ENCODE results near the gene MICAL3.
"Not testable (repeated sequence)": the region's sequence is repeated elsewhere in the genome, so short reads cannot be mapped to it uniquely, and the experiment has no call there.

The MICAL3 gene
- total RNA-seq = 20.2 to 53.4 (median 46.9) reads per million in 3 experiments

DNA sequence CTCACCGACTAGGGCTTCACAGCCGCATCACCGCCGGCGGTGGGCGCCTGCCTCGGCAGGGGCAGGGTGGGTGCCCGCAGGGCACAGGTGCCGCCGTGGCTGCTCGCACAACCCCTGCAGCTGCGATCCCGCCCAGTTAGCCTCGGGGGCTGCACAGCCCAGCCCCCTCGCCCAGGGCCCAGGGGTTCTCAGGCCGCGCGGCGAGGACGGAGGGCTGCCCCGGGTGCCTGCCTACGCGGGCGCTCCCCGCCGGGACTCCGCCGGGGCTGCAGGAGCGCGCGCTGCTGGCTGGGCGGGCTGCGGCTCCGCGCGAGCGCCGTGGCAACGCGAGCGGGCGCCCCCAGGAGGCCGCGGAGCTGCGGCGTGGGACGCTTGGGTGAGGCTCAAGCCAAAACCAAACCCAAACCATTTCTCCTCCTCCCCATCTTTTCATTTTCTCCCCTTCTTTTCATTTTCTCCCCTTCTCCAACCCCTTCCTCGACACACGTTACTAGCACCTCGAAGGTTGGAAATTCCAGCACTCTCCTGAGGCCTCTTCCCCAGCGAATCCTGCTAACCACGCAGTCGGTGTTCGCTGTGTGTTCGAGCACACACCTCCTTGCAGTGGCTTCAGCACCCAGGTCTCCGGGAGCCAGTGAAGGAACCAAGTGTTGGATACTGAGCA lies at the start of gene MICAL3:
MICAL3 (minus strand) TSS at position 286 of the 664 bp plus-strand sequence. CDS start 117,749 bp downstream, outside the sequence.
- DNase-seq = peak; percentile 57

DNA sequence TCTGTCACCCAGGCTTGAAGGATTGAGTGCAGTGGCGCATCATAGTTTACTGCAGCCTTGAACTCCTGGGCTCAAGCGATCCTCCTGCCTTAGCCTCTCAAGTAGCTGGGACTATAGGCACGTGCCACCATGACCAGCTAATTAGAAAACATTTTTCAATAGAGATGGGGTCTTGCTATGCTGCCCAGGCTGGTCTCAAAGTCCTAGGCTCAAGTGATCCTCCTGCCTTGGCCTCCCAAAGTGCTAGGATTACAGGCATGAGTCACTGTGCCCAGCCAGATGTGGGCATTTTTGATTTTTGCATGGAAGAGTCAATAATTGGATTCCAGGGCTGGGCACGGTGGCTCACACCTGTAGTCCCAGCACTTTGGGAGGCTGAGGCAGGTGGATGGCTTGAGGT lies 49.6 kb upstream of the MICAL3 start:
- DNase-seq = not testable (repeated sequence)

- no peak for DNase-seq
These were observed 49.1 kb upstream of the MICAL3 start for GRCh38 chr22:18073467-18073866.

DNA sequence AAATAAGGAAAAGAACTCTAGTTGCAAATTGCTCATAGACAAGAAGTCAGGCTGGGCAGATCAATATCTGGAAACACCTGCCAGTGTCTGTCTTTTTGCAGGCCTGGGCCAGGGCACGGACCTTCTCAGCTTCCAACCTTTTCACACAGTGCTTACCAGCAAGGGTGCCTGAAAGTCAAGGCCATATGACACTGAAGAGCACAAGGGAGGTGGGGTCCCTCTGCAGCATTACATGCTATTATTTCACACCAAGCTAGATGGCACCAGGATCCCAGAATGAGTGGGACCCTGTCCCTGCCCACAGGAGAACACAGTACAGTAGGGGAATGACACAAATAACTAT lies 47.6 kb upstream of the MICAL3 start:
- DNase-seq = no peak

DNA sequence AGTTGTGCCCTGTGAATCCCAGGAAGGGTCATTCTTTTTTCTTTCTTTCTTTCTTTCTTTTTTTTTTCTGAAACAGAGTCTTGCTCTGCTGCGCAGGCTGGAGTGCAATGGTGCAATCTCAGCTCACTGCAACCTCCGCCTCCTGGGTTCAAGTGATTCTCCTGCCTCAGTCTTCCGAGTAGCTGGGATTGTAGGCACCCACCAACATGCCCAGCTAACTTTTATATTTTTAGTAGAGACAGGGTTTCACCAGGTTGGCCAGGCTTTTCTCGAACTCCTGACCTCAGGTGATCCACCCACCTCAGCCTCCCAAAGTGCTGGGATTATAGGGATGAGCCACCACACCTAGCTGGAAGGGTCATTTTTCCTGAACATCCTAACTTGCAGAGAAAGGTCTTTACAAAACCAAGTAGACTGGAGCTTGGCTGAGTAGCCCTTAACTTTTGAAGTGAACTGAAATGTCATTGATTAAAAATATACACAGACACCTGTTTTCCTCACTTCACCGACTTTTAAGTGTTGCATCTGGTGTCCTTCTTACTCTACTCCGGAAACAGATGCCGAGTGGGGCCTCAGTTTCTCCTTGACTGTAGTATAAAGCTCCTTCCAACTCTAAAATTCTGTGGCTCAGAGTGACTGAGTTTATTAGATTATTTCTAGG lies 47.1 kb upstream of the MICAL3 start:
- DNase-seq = not testable (repeated sequence)

GRCh38 chr22:18070556-18071306 lies 46.4 kb upstream of the MICAL3 start:
- DNase-seq = no peak

DNA sequence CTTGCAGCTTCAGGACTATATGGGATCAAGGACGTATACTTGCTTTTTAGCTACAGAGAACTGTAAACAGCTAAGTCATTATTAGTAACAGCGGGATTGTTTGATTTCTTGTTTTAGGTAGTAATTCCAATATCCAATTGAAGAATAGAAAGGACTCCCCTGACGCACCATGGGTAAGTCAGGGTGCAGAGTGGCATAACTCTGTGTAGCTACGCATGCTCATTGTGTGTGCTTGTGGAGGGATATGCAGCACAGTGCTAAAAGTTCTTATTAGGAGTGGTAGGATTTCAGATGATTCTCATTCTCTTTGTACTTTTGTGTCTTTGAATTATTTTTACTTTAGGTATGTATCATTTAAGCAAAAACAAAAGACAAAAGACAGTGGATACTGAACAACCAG lies 45.7 kb upstream of the MICAL3 start:
- no peak for DNase-seq

DNA sequence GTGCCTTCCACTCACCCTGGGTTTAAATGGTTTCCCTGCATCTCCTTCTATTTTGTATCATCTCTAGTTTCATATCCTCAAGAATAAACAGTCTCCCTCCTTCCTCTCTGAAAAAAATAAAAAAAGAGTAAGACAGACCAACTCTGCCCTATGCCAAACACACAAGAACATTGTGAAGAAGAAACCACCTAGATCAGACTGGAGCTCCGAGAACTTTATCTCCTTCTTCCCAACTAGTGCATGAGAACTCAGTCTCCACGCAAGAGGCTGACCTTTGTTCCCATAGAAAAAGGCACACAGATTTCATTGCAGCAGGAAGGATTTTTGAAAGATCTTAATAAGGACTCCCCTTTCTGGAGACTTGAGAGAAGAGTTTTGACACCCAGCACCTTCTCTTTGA lies 44.7 kb upstream of the MICAL3 start:
- no peak for DNase-seq

- no peak for DNase-seq
These were observed 44.1 kb upstream of the MICAL3 start for GRCh38 chr22:18068381-18068988.

GRCh38 chr22:18067548-18068341 lies 43.4 kb upstream of the MICAL3 start:
- no peak for DNase-seq

DNA sequence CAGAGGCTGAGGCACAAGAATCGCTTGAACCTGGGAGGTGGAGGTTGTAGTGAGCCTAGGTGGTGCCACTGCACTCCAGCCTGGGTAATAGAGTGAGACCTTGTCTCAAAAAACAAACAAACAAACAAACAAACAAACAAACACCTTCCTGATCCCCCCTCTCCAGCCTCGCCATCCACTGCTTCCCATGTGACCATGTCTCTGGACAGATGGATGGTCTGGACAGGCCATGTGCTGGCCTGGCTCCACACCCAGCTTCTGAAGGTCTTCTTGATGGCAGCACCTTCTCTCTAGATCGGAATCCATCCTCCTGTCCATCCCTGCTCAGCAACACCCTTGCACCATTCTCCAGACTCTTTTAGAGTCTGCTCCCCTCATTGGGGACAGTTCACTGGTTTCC lies 42.8 kb upstream of the MICAL3 start:
- DNase-seq = no peak

DNA sequence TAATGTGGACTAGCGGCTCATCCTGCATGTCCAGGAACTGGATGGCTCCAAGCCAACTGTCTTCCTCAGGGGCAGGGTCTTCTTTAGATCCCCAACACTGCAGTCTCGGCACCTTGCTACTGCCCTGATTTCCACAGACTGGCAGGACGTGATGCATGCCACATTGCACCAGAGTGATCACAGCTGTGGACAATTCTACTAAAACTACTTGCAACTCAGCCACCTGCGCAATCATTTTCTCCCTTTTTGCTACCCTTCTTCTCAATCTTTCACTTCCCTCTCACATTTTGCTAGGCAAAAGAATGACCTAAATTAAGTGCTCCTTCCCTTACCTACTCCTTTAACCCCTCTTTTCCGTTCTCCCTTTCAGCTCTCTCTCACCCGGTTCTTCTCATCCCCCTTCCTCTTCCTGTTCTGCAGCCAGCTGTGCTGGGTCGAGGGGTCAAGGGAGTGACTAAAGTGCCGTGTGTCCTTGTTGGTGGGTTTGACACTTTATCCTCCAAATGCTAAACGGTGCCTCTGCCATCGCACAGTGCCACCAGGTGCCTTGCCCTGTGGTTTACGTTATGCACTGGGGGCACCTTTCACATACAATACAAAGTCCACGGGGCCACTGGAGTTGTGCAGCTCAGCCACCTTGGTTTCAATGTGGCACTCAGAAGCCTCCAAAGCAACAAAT lies 42.0 kb upstream of the MICAL3 start:
- DNase-seq = no peak

DNA sequence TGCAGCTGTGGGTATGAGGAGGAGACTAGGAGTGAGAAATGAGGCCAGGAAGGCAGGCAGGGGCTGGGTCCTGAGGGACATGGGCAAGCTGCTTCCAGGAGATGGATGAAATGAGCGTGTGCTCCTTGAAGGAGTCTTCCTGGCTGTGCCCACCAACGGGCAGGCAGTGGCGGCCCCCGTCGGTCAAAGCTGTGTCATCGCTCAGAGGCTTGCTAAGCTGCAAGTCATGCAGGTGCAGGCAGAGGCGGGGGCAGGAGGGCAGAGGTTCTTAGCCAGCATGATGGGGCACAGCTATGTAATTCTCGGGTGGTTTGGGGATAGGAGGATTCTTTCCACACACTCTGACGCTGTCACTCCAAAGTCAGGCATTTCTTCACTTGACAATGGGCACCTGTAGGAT lies 40.9 kb upstream of the MICAL3 start:
- no peak for DNase-seq

- DNase-seq = no peak
These were observed 40.3 kb upstream of the MICAL3 start for GRCh38 chr22:18064636-18065035.

DNA sequence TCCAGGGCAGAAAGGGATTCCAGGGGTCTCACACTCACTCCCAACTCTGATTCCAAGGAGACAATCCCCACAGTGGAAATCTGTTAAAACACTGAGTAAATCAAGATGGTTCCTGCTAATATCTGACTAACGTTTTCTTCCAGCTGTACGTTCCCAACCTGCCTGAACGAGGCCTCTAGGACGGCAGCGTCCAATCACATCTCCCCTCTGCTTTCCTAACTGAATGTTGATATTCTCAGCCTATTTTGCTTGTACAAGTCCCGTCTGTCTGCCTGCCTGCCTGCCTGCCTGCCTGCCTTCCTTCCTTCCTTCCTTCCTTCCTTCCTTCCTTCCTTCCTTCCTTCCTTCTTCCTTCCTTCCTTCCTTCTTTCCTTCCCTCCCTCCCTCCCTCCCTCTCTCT lies 39.4 kb upstream of the MICAL3 start:
- not testable (repeated sequence) for DNase-seq

- no peak for DNase-seq
These were observed 38.9 kb upstream of the MICAL3 start for GRCh38 chr22:18063306-18063705.

DNA sequence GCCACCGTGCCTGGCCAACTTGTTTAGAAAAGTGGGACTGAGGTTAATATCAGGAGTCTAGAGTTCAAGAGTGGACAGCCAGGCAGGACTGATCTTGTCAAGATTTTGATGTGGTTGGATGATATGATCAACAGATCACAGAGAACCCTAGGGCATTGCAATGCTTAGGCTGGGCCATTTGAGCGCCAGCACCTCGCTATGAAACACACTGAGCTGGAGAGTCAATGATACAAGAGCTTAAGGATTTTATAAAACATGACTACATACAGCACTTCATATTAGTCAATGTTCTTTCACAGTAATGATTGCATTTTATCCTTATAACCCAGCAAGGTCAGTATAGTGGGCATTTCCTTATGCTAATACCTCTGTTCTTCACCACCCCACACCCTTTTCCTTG lies 38.1 kb upstream of the MICAL3 start:
- no peak for DNase-seq

DNA sequence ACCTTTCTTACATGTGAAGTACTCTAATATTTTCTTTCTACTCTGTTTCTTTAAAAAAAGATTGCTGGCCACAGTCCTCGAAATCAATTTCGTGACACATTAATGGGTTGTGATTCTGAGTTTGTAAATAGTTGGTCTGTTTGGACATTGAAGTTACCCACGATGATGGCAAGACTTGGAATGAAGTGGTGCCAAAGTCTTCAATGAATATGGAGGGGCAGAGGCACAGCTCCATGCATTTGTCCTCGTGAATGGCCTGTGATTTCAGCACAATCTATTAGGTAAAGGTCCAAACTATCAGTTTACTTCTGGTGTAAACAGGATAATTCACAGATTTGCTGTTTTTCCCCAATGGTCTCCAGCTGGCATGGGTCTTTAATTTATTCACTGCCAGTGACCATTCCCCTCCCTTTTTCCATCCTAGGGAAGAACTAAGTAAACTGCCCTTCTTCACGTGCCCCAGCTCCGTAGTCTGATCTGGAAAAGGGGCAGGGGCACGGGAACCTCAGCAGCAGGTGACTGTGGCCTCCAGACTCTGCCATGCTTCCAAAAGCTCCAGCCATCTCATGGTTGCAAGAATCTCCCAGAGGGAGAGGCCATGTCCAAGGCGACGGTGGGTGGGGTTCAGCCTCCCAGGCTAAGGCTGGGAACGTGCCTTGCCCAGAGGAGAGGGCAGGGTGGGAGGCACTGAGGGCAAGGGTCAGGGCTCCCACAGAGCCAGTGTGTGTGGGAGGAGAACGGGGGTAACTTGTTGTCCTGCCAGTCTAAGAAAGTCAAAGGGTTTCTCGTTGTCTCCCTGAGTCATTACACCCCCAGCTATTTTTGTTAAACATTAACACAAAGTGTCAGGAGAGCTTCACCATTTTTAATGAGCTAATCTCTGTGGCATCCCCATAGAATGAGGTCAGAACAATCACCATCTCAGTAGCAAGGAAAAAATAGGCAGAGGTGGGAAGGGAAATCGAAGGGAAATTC lies 36.6 kb upstream of the MICAL3 start:
- DNase-seq = no peak

DNA sequence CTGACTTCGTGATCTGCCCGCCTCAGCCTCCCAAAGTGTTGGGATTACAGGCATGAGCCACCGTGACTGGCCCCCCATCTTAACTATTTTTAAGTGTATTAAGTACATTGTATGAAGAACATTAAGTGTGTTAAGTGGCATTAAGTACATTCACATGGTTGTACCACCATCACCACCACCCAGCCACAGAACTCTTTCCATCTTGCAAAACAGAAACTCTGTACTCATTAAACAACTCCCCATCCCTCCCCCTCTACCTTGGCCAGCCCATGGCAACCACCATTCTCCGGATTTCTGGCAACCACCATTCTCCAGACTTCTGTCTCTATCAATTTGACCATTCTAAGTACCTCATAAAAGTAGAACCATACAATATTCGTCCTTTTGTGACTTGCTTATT lies 35.6 kb upstream of the MICAL3 start:
- DNase-seq = no peak

DNA sequence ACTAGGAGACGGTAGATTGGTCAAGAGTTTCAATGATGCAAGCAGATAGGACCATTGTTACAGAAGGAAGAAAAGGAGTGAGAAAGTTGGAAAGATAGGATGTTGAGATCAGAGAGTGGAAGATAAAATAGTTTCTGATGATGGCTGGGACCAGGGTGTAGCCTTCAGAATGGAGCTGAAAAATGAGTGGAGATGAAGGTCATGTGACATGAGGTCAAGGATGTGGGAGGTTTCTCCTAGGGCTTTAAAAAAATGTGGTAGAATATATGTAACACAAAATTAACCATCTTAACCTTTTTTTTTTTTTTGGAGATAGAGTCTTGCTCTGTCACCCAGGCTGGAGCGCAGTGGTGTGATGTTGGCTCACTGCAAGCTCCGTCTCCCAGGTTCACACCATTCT lies 35.1 kb upstream of the MICAL3 start:
- no peak for DNase-seq

DNA sequence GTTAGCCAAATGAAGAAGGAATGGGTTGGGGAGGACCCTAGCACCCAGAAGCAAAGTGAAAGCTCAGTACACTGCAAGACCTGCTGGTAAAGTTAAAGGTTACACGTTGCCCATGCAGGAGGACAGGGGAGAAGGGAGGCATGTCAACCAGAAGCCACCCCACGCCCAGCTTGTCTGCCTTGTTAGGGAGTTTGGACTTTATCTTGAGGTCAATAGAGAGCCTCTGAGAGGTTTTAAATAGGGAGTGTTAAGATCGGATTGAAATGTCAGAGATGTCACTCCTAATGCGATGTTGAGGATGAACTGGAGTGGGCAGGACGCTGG lies 34.7 kb upstream of the MICAL3 start:
- DNase-seq = no peak

Data from central memory CD4-positive, alpha-beta T cell (primary cell).